Hepatocyte (in vitro differentiated cells): ENCODE data around the gene PIP4K2C. TPM values are rescaled to one million over a fixed set of nuclear protein-coding genes. Genes with fewer than 3 reads are reported as not detected.
"Not testable (repeated sequence)": the region's sequence is repeated elsewhere in the genome, so short reads cannot be mapped to it uniquely, and the experiment has no call there.

Experiments used
- DNase-seq: peaks from one replicate; pipeline ENCODE4 v3.0.0-alpha.2; 2016; ENCODE audit warnings: low spot score
- H2AFZ ChIP-seq: fragments of 200-600 bp; sonication (generic); 2 replicates; pipeline ENCODE4 v1.6.0; 2016; ENCODE audit warnings: antibody characterized with exemption, mild to moderate bottlenecking
- H3K27ac ChIP-seq: fragments of 200-600 bp; sonication (generic); 2 replicates; pipeline ENCODE4 v1.5.1; 2016; ENCODE audit warnings: mild to moderate bottlenecking
- H3K27me3 ChIP-seq: fragments of 200-600 bp; sonication (generic); 2 replicates; pipeline ENCODE4 v1.6.1; 2016
- H3K36me3 ChIP-seq: fragments of 200-600 bp; sonication (generic); replicated peaks from 2 replicates; pipeline ENCODE4 v1.5.1; 2016; ENCODE audit warnings: low read depth; ENCODE audit not compliant: insufficient read depth
- H3K4me1 ChIP-seq: fragments of 200-600 bp; sonication (generic); 2 replicates; pipeline ENCODE4 v1.5.1; 2016; ENCODE audit warnings: mild to moderate bottlenecking, moderate library complexity; ENCODE audit not compliant: insufficient read depth
- H3K4me2 ChIP-seq: fragments of 200-600 bp; sonication (generic); 2 replicates; pipeline ENCODE4 v1.6.0; 2016
- H3K4me3 ChIP-seq: fragments of 200-600 bp; sonication (generic); 2 replicates; pipeline ENCODE4 v1.5.1; 2016; ENCODE audit warnings: mild to moderate bottlenecking
- H3K79me2 ChIP-seq: fragments of 200-600 bp; sonication (generic); 2 replicates; pipeline ENCODE4 v1.6.0; 2017; ENCODE audit warnings: mild to moderate bottlenecking
- H3K9me2 ChIP-seq: fragments of 200-600 bp; sonication (generic); replicated peaks from 2 replicates; pipeline ENCODE4 v1.6.0; 2017; ENCODE audit warnings: mild to moderate bottlenecking; ENCODE audit not compliant: insufficient read depth
- H3K9me3 ChIP-seq: fragments of 200-600 bp; sonication (generic); 2 replicates; pipeline ENCODE4 v1.5.1; 2016; ENCODE audit warnings: low read depth, mild to moderate bottlenecking
- H4K20me1 ChIP-seq: fragments of 200-600 bp; sonication (generic); 2 replicates; pipeline ENCODE4 v1.6.0; 2016; ENCODE audit warnings: mild to moderate bottlenecking; ENCODE audit not compliant: insufficient read depth, poor library complexity, severe bottlenecking
- EZH2 ChIP-seq: fragments of 200-600 bp; sonication (generic); IDR thresholded peaks from 2 replicates; pipeline ENCODE4 v1.6.1; 2016; ENCODE audit warnings: antibody characterized with exemption, mild to moderate bottlenecking, borderline replicate concordance
- EZH2phosphoT487 ChIP-seq: fragments of 200-600 bp; sonication (generic); IDR thresholded peaks from one replicate; pipeline ENCODE4 v1.6.1; 2018; ENCODE audit warnings: antibody characterized with exemption, mild to moderate bottlenecking, low read depth, moderate library complexity; ENCODE audit not compliant: unreplicated experiment, severe bottlenecking
- WGBS: methylation state at CpG from one replicate; pipeline ENCODE4 v1.1.6; 2016; ENCODE audit warnings: low lambda C conversion rate; ENCODE audit errors: missing lambda C conversion rate; 5-methylcytosine and 5-hydroxymethylcytosine counted together
- polyA plus RNA-seq: library from polyadenylated mRNA; unstranded; fragments of >200 nt; fragmentation: Nextera tagmentation; extraction: Ambion mirVana; gene quantifications from 2 replicates; pipeline ENCODE4 v1.2.1, GENCODE V29; 2016
- total RNA-seq: library from RNA; depleted of rRNA; stranded (reverse); fragments of >200 nt; gene quantifications from 2 replicates; pipeline ENCODE4 v1.2.3, GENCODE V29; 2014
- TF ChIP-seq, protein P1 (sequence below): fragments of 200-600 bp; sonication (generic); IDR thresholded peaks from 2 replicates; pipeline ENCODE4 v1.5.1; 2016; ENCODE audit warnings: antibody characterized with exemption, mild to moderate bottlenecking; ENCODE audit not compliant: poor library complexity

The PIP4K2C gene
- total and polyA plus RNA-seq, 2 experiments from 2014 or later, result 32.3 to 41.6 TPM

DNA sequence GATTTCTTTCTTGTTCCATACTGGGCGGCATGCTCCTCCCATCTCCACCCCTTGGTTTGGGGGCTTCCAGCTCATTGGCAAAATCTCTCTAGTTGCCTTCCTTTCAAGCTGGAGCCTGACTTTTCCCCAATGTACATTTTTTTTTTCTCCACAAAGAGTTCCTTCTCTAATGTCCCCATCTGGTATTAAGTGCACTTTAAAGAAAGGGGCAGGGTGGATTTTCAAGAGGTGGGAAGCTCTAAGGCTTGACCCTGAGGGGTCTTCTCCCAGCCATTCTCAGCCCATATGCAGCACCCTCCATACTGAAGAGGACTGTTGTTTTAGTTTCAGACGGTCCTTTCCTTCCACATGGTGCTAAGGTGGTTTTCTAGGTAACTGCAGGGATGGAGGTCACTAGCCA is 5.8 kb upstream of the PIP4K2C start:
- Histone ChIP-seq H3K79me2 (no peaks in the 10 kb centered on the region), H3K27me3 (peaks cover 42% of the 10 kb centered on the region), H4K20me1 (no peaks in the 10 kb centered on the region), H3K4me1 (peaks cover 3% of the 10 kb centered on the region), H3K9me3 (no peaks in the 10 kb centered on the region), H3K4me2 (no peak overlapping the region), H3K36me3 (no peaks in the 10 kb centered on the region), H3K4me3 (no peak overlapping the region), H2AFZ (no peak overlapping the region), H3K27ac (no peak overlapping the region), H3K9me2 (no peaks in the 10 kb centered on the region)
- WGBS, result 85% methylated on average over 2 of the region's 2 CpGs
- DNase-seq, result no peak
- no peak for TF ChIP-seq EZH2phosphoT487
- TF ChIP-seq, protein P1, sequence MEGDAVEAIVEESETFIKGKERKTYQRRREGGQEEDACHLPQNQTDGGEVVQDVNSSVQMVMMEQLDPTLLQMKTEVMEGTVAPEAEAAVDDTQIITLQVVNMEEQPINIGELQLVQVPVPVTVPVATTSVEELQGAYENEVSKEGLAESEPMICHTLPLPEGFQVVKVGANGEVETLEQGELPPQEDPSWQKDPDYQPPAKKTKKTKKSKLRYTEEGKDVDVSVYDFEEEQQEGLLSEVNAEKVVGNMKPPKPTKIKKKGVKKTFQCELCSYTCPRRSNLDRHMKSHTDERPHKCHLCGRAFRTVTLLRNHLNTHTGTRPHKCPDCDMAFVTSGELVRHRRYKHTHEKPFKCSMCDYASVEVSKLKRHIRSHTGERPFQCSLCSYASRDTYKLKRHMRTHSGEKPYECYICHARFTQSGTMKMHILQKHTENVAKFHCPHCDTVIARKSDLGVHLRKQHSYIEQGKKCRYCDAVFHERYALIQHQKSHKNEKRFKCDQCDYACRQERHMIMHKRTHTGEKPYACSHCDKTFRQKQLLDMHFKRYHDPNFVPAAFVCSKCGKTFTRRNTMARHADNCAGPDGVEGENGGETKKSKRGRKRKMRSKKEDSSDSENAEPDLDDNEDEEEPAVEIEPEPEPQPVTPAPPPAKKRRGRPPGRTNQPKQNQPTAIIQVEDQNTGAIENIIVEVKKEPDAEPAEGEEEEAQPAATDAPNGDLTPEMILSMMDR, result no peak
- no peak for TF ChIP-seq EZH2

DNA sequence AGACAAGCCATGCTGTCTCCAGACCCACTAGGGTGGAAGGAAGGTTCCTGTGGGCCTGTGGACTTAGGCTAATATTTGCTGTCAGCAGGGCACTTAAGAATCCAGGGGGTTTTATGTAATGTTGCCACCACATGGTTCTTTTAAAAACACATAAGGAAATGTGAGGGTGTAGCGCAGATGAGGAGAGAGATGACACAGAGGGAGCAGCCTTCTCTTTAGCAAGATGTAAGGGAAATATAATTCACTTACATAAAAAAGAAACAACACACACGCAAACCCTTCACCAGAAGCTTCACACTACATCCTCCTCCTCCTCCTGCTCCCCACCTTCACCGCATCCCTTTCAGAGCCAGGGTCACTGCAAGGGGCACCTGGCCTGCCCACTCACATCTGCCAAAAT is 4.9 kb upstream of the PIP4K2C start:
- TF ChIP-seq, protein P1, result no peak
- no peak for TF ChIP-seq EZH2phosphoT487
- TF ChIP-seq EZH2, result no peak
- DNase-seq, result no peak
- Histone ChIP-seq H3K4me1 (no peaks in the 10 kb centered on the region), H3K36me3 (no peaks in the 10 kb centered on the region), H3K9me2 (no peaks in the 10 kb centered on the region), H4K20me1 (no peaks in the 10 kb centered on the region), H3K27me3 (peaks cover 42% of the 10 kb centered on the region), H3K9me3 (no peaks in the 10 kb centered on the region), H3K79me2 (peaks cover under 1% of the 10 kb centered on the region), H2AFZ (no peak overlapping the region), H3K4me2 (no peak overlapping the region), H3K27ac (no peak overlapping the region), H3K4me3 (no peak overlapping the region)
- 95% methylated on average over 3 of the region's 3 CpGs for WGBS

DNA sequence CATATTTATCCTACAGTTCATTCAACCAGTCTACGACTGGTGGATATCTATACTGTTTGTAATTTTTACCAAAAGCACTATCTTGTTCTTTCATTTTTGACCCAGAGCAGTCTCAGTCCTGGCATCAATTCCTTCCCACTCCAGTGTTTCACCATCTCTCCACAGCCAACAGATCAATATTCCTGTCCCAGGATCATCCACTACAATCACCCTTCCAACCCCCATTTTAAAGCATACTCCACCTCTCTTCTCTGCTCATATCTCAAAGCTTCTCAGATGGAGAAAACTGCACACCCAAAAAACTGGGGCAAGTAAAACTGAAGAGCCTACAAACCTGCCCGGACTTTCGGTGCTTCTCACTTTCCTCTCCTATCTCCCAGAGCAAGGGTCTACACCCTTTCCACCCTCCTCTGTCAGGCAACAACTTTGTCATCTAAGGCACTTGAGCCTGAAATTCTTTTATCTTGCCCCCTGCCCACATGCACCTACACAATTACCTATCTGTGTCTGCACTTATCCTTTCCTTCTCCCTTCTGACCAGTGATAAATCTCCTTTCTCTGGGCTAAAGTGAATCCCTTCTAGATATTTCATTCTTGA is 4.1 kb upstream of the PIP4K2C start:
- no peak for DNase-seq
- Histone ChIP-seq H2AFZ (no peak overlapping the region), H3K4me2 (no peak overlapping the region), H3K79me2 (peaks cover 7% of the 10 kb centered on the region), H3K27me3 (peaks cover 42% of the 10 kb centered on the region), H4K20me1 (no peaks in the 10 kb centered on the region), H3K9me3 (no peaks in the 10 kb centered on the region), H3K9me2 (no peaks in the 10 kb centered on the region), H3K4me1 (no peaks in the 10 kb centered on the region), H3K27ac (no peak overlapping the region), H3K36me3 (no peaks in the 10 kb centered on the region), H3K4me3 (no peak overlapping the region)
- TF ChIP-seq EZH2, result no peak
- TF ChIP-seq, protein P1, result no peak
- no peak for TF ChIP-seq EZH2phosphoT487
- 82% methylated on average over 3 of the region's 3 CpGs for WGBS

DNA sequence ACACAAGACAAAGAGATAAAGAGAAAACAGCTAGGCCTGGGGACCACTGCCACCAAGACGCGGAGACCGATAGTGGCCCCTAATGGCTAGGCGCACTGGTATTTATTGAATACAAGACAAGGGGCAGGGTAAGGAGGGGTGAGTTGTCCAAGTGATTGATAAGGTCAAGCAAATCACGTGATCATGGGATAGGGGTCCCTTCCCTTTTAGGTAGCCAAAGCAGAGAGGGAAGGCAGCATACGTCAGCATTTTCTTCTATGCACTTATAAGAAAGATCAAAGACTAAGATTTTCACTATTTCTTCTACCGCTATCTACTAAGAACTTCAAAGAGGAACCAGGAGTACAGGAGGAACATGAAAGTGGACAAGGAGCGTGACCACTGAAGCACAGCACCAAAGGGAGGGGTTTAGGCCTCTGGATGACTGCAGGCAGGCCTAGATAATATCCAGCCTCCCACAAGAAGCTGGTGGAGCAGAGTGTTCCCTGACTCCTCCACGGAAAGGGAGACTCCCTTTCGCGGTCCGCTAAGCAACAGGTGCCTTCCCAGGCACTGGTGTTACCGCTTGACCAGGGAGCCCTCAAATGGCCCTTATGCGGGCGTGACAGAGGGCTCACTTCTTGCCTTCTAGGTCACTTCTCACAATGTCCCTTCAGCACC is 1.9 kb upstream of the PIP4K2C start:
- not testable (repeated sequence) for H2AFZ ChIP-seq, H3K36me3 ChIP-seq, H4K20me1 ChIP-seq, H3K9me3 ChIP-seq, DNase-seq, H3K4me2 ChIP-seq, H3K4me3 ChIP-seq, H3K4me1 ChIP-seq, H3K9me2 ChIP-seq, H3K27ac ChIP-seq
- Histone ChIP-seq H3K79me2 (peaks cover 27% of the 10 kb centered on the region), H3K27me3 (peaks cover 42% of the 10 kb centered on the region)
- WGBS, result 94% methylated on average over 15 of the region's 15 CpGs
